T-helper 1 cell (primary cell): ENCODE data around the gene CHST15.
A peak's percentile ranks its signal among the peaks of the same experiment; 100 is the strongest.

Experiments
- DNase-seq, 5 donors: peaks; one replicate each; pipeline ENCODE4 v3.0.0-alpha.2; 2012 to 2020

The CHST15 gene

GRCh38 chr10:124079864-124080263 is 13.5 kb downstream of the CHST15 start:
- DNase-seq, result no peak

- DNase-seq, result no peak
These were observed 14.7 kb downstream of the CHST15 start for GRCh38 chr10:124078714-124079113.

GRCh38 chr10:124078028-124078427 is 15.4 kb downstream of the CHST15 start:
- DNase-seq, result no peak

GRCh38 chr10:124077208-124077993 is 16.0 kb downstream of the CHST15 start:
- no peak for DNase-seq

GRCh38 chr10:124076148-124076733 is 17.2 kb downstream of the CHST15 start:
- no peak for DNase-seq

- DNase-seq, result no peak
These were observed 18.0 kb downstream of the CHST15 start for GRCh38 chr10:124075231-124075955.

GRCh38 chr10:124074501-124075109 is 18.8 kb downstream of the CHST15 start:
- peak in 1 of 5 donors; percentile 5 for DNase-seq

GRCh38 chr10:124073978-124074377 is 19.4 kb downstream of the CHST15 start:
- no peak for DNase-seq

GRCh38 chr10:124072541-124072940 is 20.9 kb downstream of the CHST15 start:
- no peak for DNase-seq

- no peak for DNase-seq
These were observed 21.3 kb downstream of the CHST15 start for GRCh38 chr10:124072106-124072505.

GRCh38 chr10:124071141-124071540 is 22.3 kb downstream of the CHST15 start:
- DNase-seq, result no peak

- DNase-seq, result no peak
These were observed 22.7 kb downstream of the CHST15 start for GRCh38 chr10:124070666-124071065.

- no peak for DNase-seq
These were observed 23.8 kb downstream of the CHST15 start for GRCh38 chr10:124069341-124070264.

GRCh38 chr10:124068929-124069328 is 24.5 kb downstream of the CHST15 start:
- no peak for DNase-seq

GRCh38 chr10:124067825-124068400 is 25.5 kb downstream of the CHST15 start:
- no peak for DNase-seq

- no peak for DNase-seq
These were observed 26.4 kb downstream of the CHST15 start for GRCh38 chr10:124066781-124067714.

- DNase-seq, result no peak
These were observed 27.2 kb downstream of the CHST15 start for GRCh38 chr10:124066126-124066700.

GRCh38 chr10:124065382-124066125 is 27.8 kb downstream of the CHST15 start:
- no peak for DNase-seq

GRCh38 chr10:124064676-124065075 is 28.7 kb downstream of the CHST15 start:
- no peak for DNase-seq
